ENCODE results near the gene ELAPOR2. TPM values are rescaled to one million over a fixed set of nuclear protein-coding genes. Genes with fewer than 3 reads are reported as not detected.
"Not testable (repeated sequence)": the region's sequence is repeated elsewhere in the genome, so short reads cannot be mapped to it uniquely, and the experiment has no call there.

Gene ELAPOR2
- total RNA-seq, 2 donors from 2014 or later = 15.5 to 19.9 TPM

DNA sequence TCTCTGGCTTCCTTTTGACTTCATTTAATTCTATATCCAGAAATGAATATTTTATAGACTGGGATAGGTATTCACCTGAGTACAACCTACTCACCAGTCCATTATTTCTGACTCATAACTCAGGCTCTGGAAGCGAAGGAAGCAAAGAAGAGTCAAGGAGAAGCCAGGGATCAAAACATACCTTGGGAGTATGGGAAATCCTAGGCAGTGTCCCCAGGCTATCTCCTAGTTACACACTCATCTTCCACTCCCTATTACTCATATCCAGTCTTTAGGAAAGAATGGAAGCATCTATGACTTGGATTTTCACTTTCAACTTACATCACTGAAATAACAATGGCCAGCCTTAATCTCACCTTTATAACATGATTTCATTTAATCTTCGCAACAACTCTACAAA, 40.9 kb upstream of the ELAPOR2 start:
- Histone ChIP-seq H3K9me3 (no peaks in the 10 kb centered on the region), H3K4me3 (no peak overlapping the region), H3K27ac (no peak overlapping the region), H3K27me3 (replicated peaks; ENCODE audit: insufficient read depth) (no peaks in the 10 kb centered on the region), H3K36me3 (no peaks in the 10 kb centered on the region), H3K4me1 (replicated peaks) (no peaks in the 10 kb centered on the region)
- TF ChIP-seq POLR2A (IDR thresholded peaks at IDR 0.05) (no peak), POLR2AphosphoS5 (IDR thresholded peaks at IDR 0.05) (no peak), CTCF (IDR thresholded peaks at IDR 0.05) (no peak)
- no peak for DNase-seq (ENCODE audit: low spot score)
- intact Hi-C loops (cut with DNase I) = no loop called here
- WGBS = 89% methylated on average over 2 of the region's 2 CpGs

GRCh38 chr7:87097375-87097774, 37.9 kb upstream of the ELAPOR2 start:
- H3K27me3 ChIP-seq (replicated peaks; ENCODE audit: insufficient read depth); H3K9me3 ChIP-seq; intact Hi-C loops (cut with DNase I); H3K4me1 ChIP-seq (replicated peaks); H3K4me3 ChIP-seq; H3K36me3 ChIP-seq; DNase-seq (ENCODE audit: low spot score); H3K27ac ChIP-seq: not testable (repeated sequence)
- WGBS = 89% methylated on average over 2 of the region's 2 CpGs

DNA sequence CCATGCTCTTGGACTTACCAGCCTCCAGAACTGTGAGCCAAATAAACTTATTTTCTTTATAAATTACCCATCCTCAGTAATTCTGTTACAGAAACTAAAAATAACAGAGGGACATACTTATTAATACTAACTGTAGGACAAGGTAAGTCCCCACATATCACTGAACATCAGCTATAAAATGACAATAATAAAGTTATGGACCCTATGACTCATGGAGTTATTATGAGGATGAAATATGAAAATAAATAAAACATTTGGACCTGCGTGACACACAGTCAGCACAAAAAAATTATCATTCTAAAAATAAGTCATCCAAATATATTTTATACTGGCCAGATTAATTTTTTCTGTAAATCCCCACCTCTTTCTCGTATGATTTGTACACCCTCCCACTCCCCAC, 34.9 kb upstream of the ELAPOR2 start:
- 84% methylated on average over 2 of the region's 2 CpGs for WGBS
- H3K27ac ChIP-seq = no peak overlapping the region
- H3K4me1 ChIP-seq (replicated peaks) = no peaks in the 10 kb centered on the region
- no peak for DNase-seq (ENCODE audit: low spot score)
- no peaks in the 10 kb centered on the region for H3K36me3 ChIP-seq
- intact Hi-C loops (cut with DNase I) = no loop called here
- no peak overlapping the region for H3K4me3 ChIP-seq
- no peaks in the 10 kb centered on the region for H3K27me3 ChIP-seq (replicated peaks; ENCODE audit: insufficient read depth)
- TF ChIP-seq POLR2AphosphoS5 (IDR thresholded peaks at IDR 0.05) (no peak), POLR2A (IDR thresholded peaks at IDR 0.05) (no peak), CTCF (IDR thresholded peaks at IDR 0.05) (no peak)
- H3K9me3 ChIP-seq = no peaks in the 10 kb centered on the region

GRCh38 chr7:87092568-87093091, 33.2 kb upstream of the ELAPOR2 start:
- Histone ChIP-seq H3K4me3 (no peak overlapping the region), H3K4me1 (replicated peaks) (no peaks in the 10 kb centered on the region), H3K27me3 (replicated peaks; ENCODE audit: insufficient read depth) (no peaks in the 10 kb centered on the region), H3K9me3 (no peaks in the 10 kb centered on the region), H3K27ac (no peak overlapping the region), H3K36me3 (no peaks in the 10 kb centered on the region)
- TF ChIP-seq POLR2AphosphoS5 (IDR thresholded peaks at IDR 0.05) (no peak), POLR2A (IDR thresholded peaks at IDR 0.05) (no peak), CTCF (IDR thresholded peaks at IDR 0.05) (no peak)
- WGBS = 52% methylated on average over 2 of the region's 2 CpGs
- intact Hi-C loops (cut with DNase I) = no loop called here
- no peak for DNase-seq (ENCODE audit: low spot score)

DNA sequence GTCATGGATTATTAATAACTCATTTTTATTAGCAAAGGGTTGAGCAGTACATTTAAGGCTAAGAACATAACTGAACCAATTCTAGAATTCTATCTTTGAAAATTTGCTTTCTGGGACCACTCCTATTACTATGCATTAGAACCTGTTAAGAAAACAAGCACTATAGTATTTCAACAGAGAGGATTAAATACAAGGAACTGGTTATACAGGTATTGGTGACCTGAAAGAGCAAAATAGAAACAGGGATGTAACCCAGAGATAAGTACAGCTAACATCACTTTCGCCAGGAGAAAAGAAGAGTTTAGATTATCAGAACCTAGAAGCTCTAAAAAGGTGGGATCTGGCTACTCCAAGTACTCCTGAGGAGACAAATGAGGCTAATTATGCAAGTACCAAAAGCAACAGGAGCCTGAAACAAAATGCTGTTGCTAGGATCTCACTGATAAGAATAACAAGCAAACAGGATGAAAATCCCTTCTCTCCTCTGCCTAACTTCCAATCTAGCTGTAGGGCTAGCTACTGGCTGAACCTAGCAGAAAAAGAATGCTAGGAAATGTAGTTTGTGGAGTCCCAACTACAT, 32.1 kb upstream of the ELAPOR2 start:
- DNase-seq (ENCODE audit: low spot score) = no peak
- no peaks in the 10 kb centered on the region for H3K4me1 ChIP-seq (replicated peaks)
- no peaks in the 10 kb centered on the region for H3K36me3 ChIP-seq
- H3K27me3 ChIP-seq (replicated peaks; ENCODE audit: insufficient read depth) = no peaks in the 10 kb centered on the region
- TF ChIP-seq POLR2A (IDR thresholded peaks at IDR 0.05) = no peak
- no peak for TF ChIP-seq CTCF (IDR thresholded peaks at IDR 0.05)
- no peak for TF ChIP-seq POLR2AphosphoS5 (IDR thresholded peaks at IDR 0.05)
- no peak overlapping the region for H3K4me3 ChIP-seq
- intact Hi-C loops (cut with DNase I) = no loop called here
- H3K9me3 ChIP-seq = no peaks in the 10 kb centered on the region
- H3K27ac ChIP-seq = no peak overlapping the region
- WGBS = 39% methylated on average over 1 of the region's 1 CpG
